ENCODE results near the gene GNB1L.

The GNB1L gene

GRCh38 chr22:19807161-19807913, 47.3 kb downstream of the GNB1L start:
- no peak for DNase-seq

GRCh38 chr22:19806213-19807160, 48.2 kb downstream of the GNB1L start:
- DNase-seq, result no peak

GRCh38 chr22:19805821-19806212, 48.9 kb downstream of the GNB1L start:
- DNase-seq, result no peak

- DNase-seq, result no peak
Observed at GRCh38 chr22:19803736-19804267, 50.9 kb downstream of the GNB1L start.

- no peak for DNase-seq
Observed at GRCh38 chr22:19802894-19803735, 51.6 kb downstream of the GNB1L start.

- DNase-seq, result no peak
Observed at GRCh38 chr22:19802001-19802893, 52.4 kb downstream of the GNB1L start.

GRCh38 chr22:19801340-19802000, 53.2 kb downstream of the GNB1L start:
- DNase-seq, result no peak

- no peak for DNase-seq
Observed at GRCh38 chr22:19800761-19801244, 53.9 kb downstream of the GNB1L start.

- DNase-seq, result no peak
Observed at GRCh38 chr22:19800306-19800705, 54.4 kb downstream of the GNB1L start.

- DNase-seq, result no peak
Observed at GRCh38 chr22:19799322-19800190, 55.1 kb downstream of the GNB1L start.

- DNase-seq, result no peak
Observed at GRCh38 chr22:19798891-19799293, 55.8 kb downstream of the GNB1L start.

- no peak for DNase-seq
Observed at GRCh38 chr22:19798003-19798665, 56.5 kb downstream of the GNB1L start.

- no peak for DNase-seq
Observed at GRCh38 chr22:19797086-19798002, 57.3 kb downstream of the GNB1L start.

- no peak for DNase-seq
Observed at GRCh38 chr22:19796160-19796559, 58.5 kb downstream of the GNB1L start.

- DNase-seq, result no peak
Observed at GRCh38 chr22:19795617-19796008, 59.1 kb downstream of the GNB1L start.

- no peak for DNase-seq
Observed at GRCh38 chr22:19793661-19794310, 60.9 kb downstream of the GNB1L start.

- no peak for DNase-seq
Observed at GRCh38 chr22:19793161-19793560, 61.5 kb downstream of the GNB1L start.
